HK-2 (cell line): ENCODE measurements around the gene TTC34.
"Not testable (repeated sequence)": the region's sequence is repeated elsewhere in the genome, so short reads cannot be mapped to it uniquely, and the experiment has no call there.

Experiments
- DNase-seq: peaks from one replicate; pipeline ENCODE4 v3.0.0-alpha.2; 2018; ENCODE audit not compliant: unreplicated experiment

The TTC34 gene

DNA sequence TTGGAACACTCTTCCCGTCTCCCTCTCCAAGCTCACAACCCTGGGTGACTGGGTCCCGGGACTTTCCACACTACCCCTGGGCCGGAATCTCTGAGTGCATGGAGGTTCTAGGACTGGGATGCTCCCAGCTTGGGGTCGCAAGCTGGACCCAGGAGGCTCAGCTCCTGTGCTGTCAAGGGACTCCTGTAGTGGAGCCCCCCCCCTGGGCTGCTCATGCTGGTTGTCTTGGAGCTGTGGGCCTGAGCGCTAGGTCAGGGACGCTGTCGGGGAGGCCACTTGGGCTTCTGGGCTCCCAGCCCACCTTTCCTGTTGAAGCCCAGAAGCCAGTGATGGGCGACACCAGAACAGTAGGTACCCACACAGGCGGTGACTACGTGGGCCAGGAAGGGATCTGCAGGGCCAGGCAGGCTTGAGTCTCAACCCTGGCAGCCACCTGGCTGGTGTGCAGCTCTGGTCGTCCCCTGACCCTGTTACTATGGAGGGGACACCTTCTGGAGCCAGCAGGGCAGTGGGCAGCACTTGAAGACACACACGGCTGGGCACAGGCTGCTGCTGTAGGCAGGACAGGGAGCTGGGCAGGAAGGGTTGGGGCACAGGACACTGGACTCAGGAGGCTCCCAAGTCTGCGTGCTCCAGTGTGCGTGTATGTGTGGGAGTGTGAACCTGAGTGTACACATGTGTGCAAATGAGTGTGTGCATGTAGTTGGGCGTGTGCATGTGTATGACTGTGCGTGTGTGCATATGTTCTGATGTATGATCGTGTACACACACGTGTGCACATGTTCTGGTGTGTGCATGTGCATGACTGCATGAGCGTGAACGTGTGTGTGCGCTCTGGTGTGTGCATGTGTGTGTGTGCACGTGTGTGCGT, 171.6 kb downstream of the TTC34 start:
- DNase-seq = no peak

DNA sequence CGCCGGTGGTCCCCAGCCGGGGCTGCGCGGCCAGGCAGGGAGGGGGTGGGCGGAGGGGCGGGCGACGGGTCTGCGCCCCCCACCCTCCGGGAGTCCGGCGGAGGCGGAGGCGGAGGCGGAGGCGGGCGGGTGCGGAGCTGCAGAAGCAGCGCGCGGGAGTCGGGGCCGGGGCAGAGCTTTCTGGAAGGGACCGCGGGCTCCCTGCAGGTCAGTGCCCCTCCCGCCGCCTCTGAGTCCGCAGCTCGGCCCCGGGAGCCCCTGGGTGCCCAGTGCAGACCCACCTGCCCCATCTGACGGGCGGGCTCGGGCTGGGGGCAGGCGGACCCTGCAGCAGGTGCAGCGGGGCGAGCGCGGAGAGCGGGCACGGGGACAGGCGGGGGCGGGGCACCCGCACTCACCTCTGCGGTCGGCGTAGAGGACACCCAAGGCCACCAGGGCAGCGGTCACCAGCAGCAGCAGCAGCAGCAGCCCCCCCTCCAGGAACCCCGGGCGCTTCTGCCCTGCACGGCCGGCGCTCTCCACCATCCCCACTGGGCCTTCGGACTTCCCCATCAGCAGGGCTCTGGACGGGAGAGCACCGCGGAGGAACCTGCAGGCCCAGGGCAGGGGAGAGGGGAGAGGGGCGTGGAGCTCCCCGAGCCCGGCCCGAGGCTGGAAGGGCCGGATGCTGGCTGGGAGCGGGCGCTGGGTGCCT, 172.4 kb downstream of the TTC34 start:
- DNase-seq = no peak

DNA sequence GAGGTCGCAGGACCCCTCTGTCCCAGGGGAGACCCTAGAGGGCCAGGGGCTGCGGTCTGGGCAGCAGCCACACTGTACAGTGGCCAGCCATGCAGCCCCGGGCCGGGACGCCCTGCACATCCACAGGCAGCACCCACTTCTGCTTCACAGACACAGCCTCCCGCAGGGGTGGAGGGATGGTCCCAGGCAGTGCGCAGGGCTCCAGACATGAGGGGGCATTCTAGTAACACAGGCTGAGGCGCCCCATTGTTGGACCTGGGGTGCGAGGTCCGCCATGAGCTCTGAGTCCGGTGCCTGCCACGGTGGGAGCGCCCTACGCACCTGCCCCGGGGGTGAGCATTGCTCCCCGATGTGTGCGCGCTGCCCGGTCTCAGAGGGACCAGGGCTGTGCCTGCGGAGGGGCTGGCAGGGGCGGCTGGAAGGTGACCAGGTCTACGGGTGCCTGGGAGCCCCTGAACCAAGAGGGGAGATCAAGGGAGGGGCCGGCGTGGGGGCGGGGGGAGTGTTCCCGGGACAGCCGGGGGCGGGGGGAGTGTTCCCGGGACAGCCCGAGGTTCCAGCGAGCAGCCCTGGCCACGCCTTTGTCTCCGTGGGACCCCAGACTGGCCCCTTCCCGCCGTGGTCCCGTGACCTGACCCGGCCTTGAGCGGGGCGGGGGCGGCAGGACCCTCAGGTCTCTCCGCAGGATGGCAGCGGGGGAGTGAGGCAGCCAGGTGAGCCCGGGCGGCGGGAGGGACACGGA, 173.1 kb downstream of the TTC34 start:
- DNase-seq = no peak

DNA sequence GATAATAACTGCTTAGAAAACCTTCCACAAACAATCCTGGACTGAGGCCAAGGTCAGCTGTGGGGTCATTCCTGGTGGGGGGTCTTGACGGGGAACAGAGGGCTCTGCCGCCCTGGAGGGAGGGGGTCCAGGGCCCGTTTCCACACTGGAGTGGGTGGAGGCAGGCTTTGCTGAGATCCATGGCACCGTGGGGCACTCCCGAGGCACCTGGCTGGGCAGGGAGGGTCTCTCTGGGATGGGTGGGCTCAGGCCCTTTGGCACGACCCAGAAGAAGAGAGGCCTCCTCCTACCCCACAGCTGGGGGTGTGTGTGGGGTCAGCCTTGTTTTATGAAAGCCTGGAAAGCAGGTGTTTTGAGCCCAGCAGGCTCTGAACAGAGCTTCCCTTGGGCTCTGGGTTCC, 173.7 kb downstream of the TTC34 start:
- no peak for DNase-seq

DNA sequence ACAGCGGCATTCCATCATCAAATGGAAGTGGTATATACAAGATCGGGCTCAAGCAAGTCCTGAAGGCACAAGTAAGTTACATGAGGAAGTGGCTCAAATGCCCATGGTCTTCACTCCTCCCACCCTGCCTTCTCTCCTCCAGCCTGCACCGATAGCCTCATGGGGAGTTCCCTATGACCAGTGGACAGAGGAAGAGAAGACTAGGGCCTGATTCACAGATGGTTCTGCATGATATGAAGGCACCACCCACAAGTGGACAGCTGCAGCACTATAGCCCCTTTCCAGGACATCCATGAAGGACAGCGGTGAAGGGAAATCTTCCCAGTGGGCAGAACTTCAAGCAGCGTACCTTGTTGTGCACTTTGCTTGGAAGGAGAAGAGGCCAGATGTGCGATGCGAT, 175.7 kb downstream of the TTC34 start:
- not testable (repeated sequence) for DNase-seq

DNA sequence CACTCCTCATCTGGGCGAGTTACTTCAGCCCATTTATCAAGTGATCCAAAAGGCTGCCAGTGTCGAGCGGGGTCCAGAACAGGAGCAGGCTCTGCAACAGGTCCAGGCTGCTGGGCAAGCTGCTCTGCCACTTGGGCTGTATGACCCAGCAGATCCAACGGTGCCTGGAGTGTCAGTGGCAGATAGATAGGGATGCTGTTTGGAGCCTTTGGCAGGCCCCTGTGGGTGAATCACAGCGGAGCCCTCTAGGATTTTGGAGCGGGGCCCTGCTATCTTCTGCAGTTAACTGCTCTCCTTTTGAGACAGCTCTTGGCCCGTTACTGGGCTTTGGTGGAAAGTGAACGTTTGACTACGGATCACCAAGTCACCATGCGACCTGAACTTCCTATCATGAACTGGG, 176.2 kb downstream of the TTC34 start:
- no peak for DNase-seq

DNA sequence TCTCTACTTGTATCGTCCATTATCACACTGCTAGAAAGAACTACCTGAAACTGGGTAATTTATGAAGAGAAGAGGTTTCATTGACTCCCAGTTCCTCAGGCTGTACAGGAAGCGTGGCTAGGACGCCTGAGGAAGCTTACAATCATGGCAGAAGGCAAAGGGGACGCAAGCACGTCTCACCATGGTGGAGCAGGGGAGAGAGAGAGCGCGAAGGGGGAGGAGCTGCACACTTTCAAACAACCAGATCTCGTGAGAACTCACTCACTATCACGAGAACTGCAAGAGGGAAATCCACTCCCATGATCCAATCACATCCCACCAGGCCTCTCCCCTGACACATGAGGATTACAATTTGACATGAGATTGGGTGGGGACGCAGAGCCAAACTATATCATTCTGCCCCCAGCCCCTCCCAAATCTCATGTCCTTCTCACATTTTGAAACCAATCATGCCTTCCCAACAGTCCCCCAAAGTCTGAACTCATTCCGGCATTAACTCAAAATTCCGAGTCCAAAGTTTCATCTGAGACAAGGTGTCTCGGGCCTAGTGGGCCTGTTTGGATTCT, 176.7 kb downstream of the TTC34 start:
- no peak for DNase-seq

DNA sequence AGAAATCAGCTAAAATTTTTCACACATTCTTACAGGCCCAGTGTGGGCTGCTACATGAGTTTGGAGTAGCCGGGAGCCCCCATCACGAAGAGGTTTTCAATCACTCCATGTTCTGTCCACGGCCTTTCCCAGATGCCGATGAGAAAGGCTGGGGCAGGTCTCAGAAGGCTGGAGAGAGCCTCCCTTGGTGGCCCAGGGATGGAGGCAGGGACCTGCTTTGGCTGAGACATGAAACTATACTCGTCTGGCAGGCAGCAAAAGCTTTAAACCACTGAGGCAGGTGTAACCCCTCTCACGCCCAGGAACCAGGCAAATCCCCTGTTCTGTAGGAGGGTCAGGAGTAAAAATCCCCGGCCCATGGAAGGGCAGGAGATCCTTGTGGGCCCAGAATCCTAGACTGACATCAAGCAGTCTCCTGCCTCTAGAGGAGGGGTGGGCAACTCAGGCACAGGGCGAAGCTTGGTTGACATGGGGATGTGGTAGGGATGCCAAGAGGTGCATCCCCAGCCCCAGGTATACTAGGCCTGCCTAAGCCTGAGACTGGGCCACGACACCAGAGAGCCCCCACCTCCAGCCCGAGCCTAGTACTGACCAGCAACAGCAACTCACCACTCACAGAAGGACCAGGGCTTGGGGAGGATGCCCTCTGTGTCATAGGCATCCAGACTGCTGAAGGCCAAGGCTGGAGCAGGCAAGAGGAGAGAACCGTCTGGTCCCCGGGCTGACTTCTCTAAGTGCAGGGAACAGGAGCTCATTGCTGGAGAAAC, 177.7 kb downstream of the TTC34 start:
- DNase-seq = no peak

DNA sequence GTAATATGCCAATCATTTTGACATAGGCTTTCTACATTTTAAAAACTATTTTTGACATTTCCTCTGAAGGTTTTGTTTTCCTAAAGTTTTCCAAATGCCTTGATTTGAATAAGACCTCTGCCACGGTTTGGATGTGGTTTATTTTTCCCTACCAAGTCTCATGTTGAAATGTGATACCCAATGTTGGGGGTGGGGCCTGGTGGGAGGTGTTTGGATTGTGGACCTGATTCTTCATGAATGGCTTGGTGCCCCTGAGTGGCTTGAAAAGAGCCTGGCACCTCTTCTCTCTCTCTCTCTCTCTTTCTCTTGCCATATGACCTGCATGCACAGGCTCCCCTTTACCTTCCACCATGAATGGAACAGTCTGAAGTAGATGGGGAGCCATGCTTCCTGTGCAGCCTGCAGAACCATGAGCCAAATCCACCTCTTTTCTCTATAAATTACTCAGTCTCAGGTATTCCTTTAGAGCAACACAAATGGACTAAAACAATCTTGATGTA, 183.5 kb downstream of the TTC34 start:
- no peak for DNase-seq

DNA sequence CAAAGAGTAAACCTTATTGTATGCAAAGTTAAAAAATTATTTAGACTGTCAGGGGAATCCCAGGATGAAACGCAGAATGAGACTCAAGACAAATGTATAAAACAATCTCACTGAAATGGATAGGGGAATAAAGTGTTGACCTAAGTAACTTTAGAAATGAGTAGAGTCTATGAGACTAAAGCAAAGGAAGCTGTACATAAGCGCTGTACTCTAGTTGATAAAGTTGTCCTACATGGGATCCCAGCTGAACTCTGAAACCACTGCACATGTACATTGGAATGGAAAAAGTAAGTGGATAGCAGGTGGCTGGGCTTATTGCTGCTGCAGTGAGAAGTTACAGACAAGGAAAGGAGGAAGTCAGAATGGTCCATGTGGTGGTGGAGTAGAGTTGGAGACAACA, 187.3 kb downstream of the TTC34 start:
- DNase-seq = no peak

DNA sequence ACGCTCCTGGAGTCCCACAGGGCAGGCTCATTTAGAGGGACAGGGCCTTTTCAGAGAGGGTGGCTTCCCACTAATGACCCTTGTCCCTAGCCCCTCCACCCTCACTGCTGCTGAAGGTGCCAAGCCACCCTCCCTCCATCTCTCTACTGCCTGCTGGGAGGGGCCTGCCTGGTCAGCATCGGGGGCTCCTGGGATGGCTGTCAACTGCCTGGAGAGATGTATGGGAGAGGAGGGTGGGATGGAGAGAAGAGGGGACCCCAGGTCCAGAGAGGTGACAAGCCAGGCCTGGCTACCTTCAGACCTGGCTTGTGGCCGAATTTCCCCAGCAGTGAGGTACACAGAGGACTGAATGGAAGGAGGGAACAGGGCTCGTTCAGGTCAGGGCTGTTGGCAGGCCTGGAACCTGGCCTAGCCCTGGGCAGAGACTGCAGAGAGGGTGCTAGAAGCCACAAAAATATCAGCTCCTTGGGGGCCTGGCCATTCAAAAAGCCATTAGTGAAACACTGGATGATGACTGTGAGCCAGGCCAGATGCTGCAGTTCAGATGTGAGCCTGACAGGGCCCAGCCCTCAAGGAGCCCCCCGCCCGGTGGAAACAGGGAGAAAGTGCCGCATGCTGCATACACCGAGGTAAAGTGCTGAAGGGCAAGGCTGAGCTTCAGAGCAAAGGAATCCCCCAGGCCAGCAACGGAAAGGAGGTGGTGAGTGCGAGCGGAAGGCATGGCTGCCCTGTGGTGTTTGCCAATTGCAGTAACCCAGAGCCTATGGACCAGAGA, 188.7 kb downstream of the TTC34 start:
- no peak for DNase-seq

DNA sequence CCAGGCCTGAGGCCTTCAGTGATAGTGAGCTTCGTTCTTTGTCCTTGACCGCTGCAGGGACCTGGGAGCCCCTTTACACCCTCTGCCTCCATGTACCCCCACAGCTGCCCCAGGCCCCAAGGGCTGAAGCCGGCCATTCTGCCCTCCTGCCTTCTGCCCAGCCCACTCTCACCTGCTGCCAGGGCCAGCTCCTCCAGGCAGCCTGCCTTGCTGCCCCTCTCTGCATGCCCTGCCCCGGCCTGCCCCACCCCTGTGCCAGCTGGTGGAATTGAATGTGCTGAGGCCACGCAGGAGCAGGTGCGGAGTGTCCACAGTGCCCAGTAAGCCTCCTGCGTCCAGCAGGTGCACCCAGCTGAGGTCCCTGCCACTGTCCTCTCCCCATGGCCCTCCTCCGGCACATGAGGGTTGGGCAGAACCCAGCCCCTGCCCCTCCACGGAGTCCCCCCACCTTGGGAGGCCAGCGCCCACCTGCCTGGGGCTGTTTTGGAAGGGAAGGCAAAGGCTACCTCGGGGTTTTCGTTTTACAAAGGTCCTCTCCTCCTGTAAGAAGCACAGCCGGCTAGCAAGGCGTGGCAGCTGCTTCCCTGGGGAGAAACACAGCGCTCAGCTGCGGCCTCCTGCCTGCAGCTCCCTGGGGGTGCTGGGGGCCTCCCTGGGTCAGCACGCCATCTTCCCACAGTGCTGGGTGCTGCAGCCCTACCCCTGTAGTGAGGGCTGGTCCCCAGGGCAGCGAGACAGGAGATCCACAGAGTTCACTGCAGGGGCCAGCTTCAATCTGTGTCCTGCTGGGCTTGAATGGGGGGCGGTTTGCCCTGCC, 189.7 kb downstream of the TTC34 start:
- no peak for DNase-seq

DNA sequence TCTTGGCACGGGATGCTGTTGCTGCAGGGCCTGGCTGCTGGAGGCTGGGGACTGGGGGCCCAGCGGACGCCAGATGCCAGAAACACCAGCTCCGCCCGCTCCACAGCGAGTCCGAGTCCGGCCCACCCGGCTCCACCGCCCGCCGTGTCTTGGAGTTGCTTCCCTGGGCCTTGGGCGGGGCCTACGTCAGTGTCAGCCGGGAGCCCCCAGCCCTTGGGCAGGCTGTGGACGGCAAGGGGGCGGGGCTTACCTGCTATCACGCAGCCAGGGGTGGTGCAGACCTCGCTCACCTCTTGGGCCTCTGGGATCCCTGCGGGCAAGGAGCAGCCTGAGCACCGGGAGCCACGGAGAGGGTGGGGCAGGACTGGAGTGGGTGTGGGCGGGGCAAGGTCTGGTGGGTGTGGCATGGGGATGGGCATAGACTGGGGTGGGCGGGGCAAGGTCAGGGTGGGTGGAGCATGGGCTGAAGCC, 190.4 kb downstream of the TTC34 start:
- no peak for DNase-seq

DNA sequence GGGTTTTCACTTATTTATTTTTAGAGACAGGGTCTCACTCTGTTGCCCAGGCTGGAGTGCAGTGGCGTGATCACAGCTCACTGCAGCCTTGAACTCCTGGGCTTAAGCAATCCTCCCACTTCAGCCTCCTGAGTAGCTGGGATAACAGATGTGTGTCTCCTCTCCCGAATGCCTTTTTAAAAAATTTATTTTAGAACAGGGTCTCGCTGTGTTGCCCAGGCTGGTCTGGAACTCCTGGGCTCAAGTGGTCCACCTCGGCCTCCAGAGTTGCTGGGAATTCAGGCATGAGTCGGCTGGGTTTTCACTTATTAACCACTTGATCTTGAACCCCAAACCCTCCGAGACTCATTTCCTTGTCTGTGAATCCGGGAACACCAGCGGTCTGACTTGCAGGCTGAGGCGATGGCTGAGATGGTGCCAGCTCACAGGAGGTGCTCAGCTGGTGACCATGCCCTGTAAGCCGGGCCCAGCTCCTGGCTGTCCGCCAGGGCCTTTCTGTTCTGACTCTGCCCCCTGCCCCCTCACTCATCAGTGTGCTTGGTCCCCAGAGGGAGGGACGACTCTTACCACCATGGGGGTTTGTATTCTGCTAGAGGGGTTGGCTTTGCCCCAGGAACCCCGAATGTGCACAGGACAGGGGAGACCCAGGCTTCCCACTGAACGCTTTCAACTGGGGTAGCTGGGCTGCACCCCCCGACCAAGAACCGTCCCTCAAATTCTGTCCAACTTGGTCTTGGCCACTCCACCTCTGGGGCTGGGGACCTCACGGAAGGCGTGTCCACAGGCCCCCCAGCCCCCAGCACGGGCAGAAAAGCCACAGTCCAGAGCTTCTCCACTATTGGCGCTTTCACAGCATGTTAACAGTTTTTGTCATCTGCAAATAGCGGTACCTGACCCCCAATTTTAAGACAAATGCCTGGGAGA, 191.2 kb downstream of the TTC34 start:
- DNase-seq = no peak

DNA sequence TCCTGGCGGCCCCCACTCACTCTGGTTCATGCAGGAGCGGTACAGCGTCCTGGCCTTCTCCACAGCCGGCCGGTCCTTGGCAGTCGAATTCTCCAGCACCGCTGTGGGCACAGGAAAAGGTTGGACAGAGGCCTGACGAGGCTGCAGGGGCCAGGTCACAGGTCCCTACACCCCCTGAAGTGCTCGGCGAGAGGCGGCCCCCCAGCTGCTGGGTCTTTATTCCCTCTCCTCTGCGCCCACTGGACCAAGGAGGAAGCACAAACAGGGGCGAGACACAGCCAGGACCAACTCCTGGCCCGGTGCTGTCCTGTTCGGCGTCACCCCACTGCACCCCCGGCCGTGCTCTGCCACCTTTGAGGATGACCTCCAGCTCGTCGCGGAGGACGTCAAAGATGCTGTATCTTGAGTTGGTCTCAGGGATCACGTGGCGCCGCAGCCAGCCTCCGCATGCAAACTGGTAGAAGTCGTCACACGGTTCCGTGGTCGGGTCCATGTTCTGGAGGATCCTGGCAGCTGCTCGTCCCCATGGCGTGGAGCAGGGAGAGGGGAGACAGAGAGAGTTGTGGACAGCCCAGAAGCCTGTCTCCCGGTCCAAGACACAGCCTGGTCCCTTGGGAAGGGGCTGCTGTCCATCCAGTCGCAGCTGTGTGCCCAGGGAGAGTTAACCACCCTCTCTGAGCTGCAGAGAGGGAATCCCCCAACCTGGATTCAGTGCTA, 192.0 kb downstream of the TTC34 start:
- no peak for DNase-seq

DNA sequence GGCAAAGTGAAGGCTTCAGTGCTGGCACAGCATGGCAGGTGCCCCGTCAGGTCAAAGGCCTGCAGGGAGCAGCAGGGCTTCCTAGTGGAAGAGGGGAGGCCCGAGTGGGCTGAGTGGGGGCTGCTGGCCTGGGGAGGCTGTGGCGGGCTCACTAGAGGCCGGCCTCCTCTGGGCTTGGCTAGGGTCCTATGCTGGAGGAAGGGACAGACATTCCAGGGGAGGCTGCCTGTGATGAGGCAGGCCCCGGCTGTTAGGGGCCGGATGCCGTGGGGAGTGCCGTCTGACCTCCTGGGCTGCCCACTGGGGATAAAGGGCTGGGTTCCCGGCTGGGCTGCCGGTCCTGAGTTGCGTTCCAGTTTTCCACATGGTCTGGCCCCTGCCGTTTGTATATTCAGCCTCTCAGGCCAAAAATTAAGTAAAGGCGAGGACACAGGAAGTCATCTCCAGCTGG, 193.8 kb downstream of the TTC34 start:
- DNase-seq = no peak

DNA sequence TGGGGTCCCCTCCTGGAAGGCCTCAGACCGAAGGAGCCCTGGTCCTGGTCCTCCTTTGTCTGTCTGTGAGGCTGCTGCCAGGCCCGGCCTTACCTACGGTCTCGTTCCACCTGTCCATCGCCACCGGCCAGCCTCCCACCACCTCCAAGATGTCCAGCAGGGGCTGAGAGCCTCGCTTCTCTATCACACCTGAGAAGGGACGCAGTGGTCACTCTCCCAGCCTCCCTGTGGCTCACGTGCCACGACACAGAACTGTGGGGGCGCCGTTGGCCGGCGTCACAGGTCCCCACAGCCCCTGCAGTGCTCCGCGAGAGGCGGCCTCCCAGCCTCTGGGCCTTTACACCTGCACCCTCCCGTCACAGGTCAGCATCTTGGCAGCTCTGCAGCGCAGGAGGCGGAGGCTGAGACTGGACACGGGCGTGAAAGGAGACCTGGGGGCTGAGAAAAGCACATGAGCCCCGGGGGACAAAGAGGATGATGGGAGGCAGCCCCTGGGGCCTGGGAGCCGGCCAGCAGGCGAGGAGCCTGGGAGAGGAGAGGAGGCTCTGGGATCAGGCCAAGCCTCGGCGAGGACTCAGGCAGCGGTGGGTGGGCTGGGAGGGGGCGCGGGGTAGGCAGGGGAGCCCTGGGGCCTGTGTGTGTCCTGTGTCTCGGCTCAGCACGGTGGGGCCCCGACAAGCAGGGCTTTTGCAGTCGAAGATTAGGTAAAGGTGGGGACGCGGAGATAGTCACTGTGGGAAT, 194.4 kb downstream of the TTC34 start:
- DNase-seq = no peak
